ENCODE data around the gene EGR1.
"Not testable (repeated sequence)": the region's sequence is repeated elsewhere in the genome, so short reads cannot be mapped to it uniquely, and the experiment has no call there.

The EGR1 gene

GRCh38 chr5:138469540-138470321 lies 4.5 kb downstream of the EGR1 start:
- DNase-seq = no peak

- DNase-seq = no peak
These were observed 5.2 kb downstream of the EGR1 start for GRCh38 chr5:138470322-138471051.

- no peak for DNase-seq
These were observed 5.7 kb downstream of the EGR1 start for GRCh38 chr5:138471052-138471361.

- no peak for DNase-seq
These were observed 7.1 kb downstream of the EGR1 start for GRCh38 chr5:138472353-138472752.

- DNase-seq = not testable (repeated sequence)
These were observed 7.9 kb downstream of the EGR1 start for GRCh38 chr5:138473151-138473550.

- DNase-seq = no peak
These were observed 11.6 kb downstream of the EGR1 start for GRCh38 chr5:138476918-138477317.

GRCh38 chr5:138482638-138483037 lies 17.4 kb downstream of the EGR1 start:
- no peak for DNase-seq

- DNase-seq = no peak
These were observed 23.2 kb downstream of the EGR1 start for GRCh38 chr5:138488481-138488945.

- DNase-seq = no peak
These were observed 24.4 kb downstream of the EGR1 start for GRCh38 chr5:138489683-138490061.

- no peak for DNase-seq
These were observed 25.5 kb downstream of the EGR1 start for GRCh38 chr5:138490648-138491283.

- no peak for DNase-seq
These were observed 26.0 kb downstream of the EGR1 start for GRCh38 chr5:138491284-138491648.

GRCh38 chr5:138491669-138492559 lies 26.6 kb downstream of the EGR1 start:
- DNase-seq = peak; percentile 73 to 83

GRCh38 chr5:138492560-138493045 lies 27.3 kb downstream of the EGR1 start:
- DNase-seq = no peak

GRCh38 chr5:138495351-138495750 lies 30.1 kb downstream of the EGR1 start:
- DNase-seq = no peak

GRCh38 chr5:138498376-138498775 lies 33.1 kb downstream of the EGR1 start:
- DNase-seq = no peak

- no peak for DNase-seq
These were observed 36.8 kb downstream of the EGR1 start for GRCh38 chr5:138502121-138502520.

- DNase-seq = no peak
These were observed 37.2 kb downstream of the EGR1 start for GRCh38 chr5:138502521-138502920.

- DNase-seq = peak; percentile 44 to 74
These were observed 38.4 kb downstream of the EGR1 start for GRCh38 chr5:138503487-138504270.

- DNase-seq = no peak
These were observed 39.5 kb downstream of the EGR1 start for GRCh38 chr5:138504799-138505198.

- no peak for DNase-seq
These were observed 41.4 kb downstream of the EGR1 start for GRCh38 chr5:138506370-138507306.

GRCh38 chr5:138507485-138507884 lies 42.2 kb downstream of the EGR1 start:
- peak; percentile 65 to 71 for DNase-seq

Measured in inflammatory macrophage treated with lipopolysaccharide for 1 hour (primary cell).